GM21619 (cell line): Measurements from ENCODE around the gene RAB6D.
A peak's percentile ranks its signal among the peaks of the same experiment; 100 is the strongest.
"Not testable (repeated sequence)": the region's sequence is repeated elsewhere in the genome, so short reads cannot be mapped to it uniquely, and the experiment has no call there.

Experiments used
- ATAC-seq: cut with Tn5 transposase; IDR thresholded peaks from one replicate; pipeline ENCODE4 v1.9.1; 2021; ENCODE audit not compliant: unreplicated experiment

The RAB6D gene

GRCh38 chr2:131363703-131364186, at the start of gene RAB6D:
Gene RAB6D, minus strand, starts transcription at chr2:131364168. Its CDS starts 448 bp downstream, at chr2:131363720.
- not testable (repeated sequence) for ATAC-seq

- ATAC-seq: peak; percentile 78
Observed at GRCh38 chr2:131413148-131413747, 49.3 kb upstream of the RAB6D start.

GRCh38 chr2:131410173-131410572, 46.2 kb upstream of the RAB6D start:
- ATAC-seq: no peak

GRCh38 chr2:131408778-131409177, 44.8 kb upstream of the RAB6D start:
- ATAC-seq: no peak

GRCh38 chr2:131408207-131408606, 44.2 kb upstream of the RAB6D start:
- no peak for ATAC-seq

- ATAC-seq: no peak
Observed at GRCh38 chr2:131404753-131405152, 40.8 kb upstream of the RAB6D start.

- no peak for ATAC-seq
Observed at GRCh38 chr2:131402320-131403039, 38.5 kb upstream of the RAB6D start.

GRCh38 chr2:131400849-131401248, 36.9 kb upstream of the RAB6D start:
- ATAC-seq: no peak

- not testable (repeated sequence) for ATAC-seq
Observed at GRCh38 chr2:131400441-131400840, 36.5 kb upstream of the RAB6D start.

GRCh38 chr2:131396209-131396608, 32.2 kb upstream of the RAB6D start:
- not testable (repeated sequence) for ATAC-seq

GRCh38 chr2:131395024-131395645, 31.2 kb upstream of the RAB6D start:
- ATAC-seq: not testable (repeated sequence)

GRCh38 chr2:131394147-131394931, 30.4 kb upstream of the RAB6D start:
- ATAC-seq: no peak

- ATAC-seq: not testable (repeated sequence)
Observed at GRCh38 chr2:131391953-131392352, 28.0 kb upstream of the RAB6D start.

GRCh38 chr2:131391471-131391870, 27.5 kb upstream of the RAB6D start:
- not testable (repeated sequence) for ATAC-seq

- not testable (repeated sequence) for ATAC-seq
Observed at GRCh38 chr2:131390495-131391130, 26.6 kb upstream of the RAB6D start.

- no peak for ATAC-seq
Observed at GRCh38 chr2:131389657-131390056, 25.7 kb upstream of the RAB6D start.

- ATAC-seq: not testable (repeated sequence)
Observed at GRCh38 chr2:131388834-131389233, 24.9 kb upstream of the RAB6D start.

- not testable (repeated sequence) for ATAC-seq
Observed at GRCh38 chr2:131373111-131373510, 9.1 kb upstream of the RAB6D start.

- no peak for ATAC-seq
Observed at GRCh38 chr2:131369954-131370353, 6.0 kb upstream of the RAB6D start.

GRCh38 chr2:131368493-131369066, 4.6 kb upstream of the RAB6D start:
- ATAC-seq: not testable (repeated sequence)
